K562 (cell line): Measurements from ENCODE around the gene CISD3. TPM values are rescaled to one million over a fixed set of nuclear protein-coding genes. Genes with fewer than 3 reads are reported as not detected.
A peak's percentile ranks its signal among the peaks of the same experiment; 100 is the strongest.

Experiments used
- ATF3 ChIP-seq, 2 experiments: fragments of 450-650 bp in 1 of 2; sonication (generic) in 1 of 2; formaldehyde crosslinking in 1 of 2; IDR thresholded peaks in 1 of 2; conservative IDR thresholded peaks in 1 of 2; 2 replicates each; pipeline versions ENCODE4 v1.6.1 to v1.8.1; 2016 to 2023; ENCODE audit warnings: mild to moderate bottlenecking in 2 of 2, moderate library complexity in 2 of 2, inconsistent platforms in 1 of 2, missing genetic modification reagents in 1 of 2
- BMI1 ChIP-seq: fragments of 150-350 bp; IDR thresholded peaks from 2 replicates; pipeline ENCODE4 v1.6.1; 2014; ENCODE audit warnings: low read length
- CHD7 ChIP-seq: fragments of 200-600 bp; sonication (generic); IDR thresholded peaks from one replicate; pipeline ENCODE4 v1.6.1; 2012; ENCODE audit warnings: mild to moderate bottlenecking, low read depth, low read length, inconsistent platforms
- ELK1 ChIP-seq: sonication (generic); formaldehyde crosslinking; IDR thresholded peaks from 2 replicates; pipeline ENCODE4 v1.8.1; 2022; ENCODE audit warnings: missing genetic modification reagents
- HDAC6 ChIP-seq: IDR thresholded peaks from 2 replicates; pipeline ENCODE4 v1.6.1; 2012; ENCODE audit warnings: low read depth, mild to moderate bottlenecking, control low read depth, inconsistent platforms, low read length, moderate library complexity
- KLF10 ChIP-seq: fragments of 250-450 bp; sonication (Bioruptor Pico); IDR thresholded peaks from 2 replicates; pipeline ENCODE4 v1.6.1; 2021; ENCODE audit warnings: matching md5 sums
- POLR2G ChIP-seq: fragments of 200-400 bp; formaldehyde crosslinking; IDR thresholded peaks from 2 replicates; pipeline ENCODE4 v1.6.1; 2017; ENCODE audit warnings: low read depth, mild to moderate bottlenecking, antibody characterized with exemption, low read length, moderate library complexity
- THRA ChIP-seq: fragments of 450-650 bp; IDR thresholded peaks from 2 replicates; pipeline ENCODE4 v1.6.1; 2017; ENCODE audit warnings: mild to moderate bottlenecking, moderate library complexity
- ZNF124 ChIP-seq: sonication (generic); formaldehyde crosslinking; IDR thresholded peaks from 2 replicates; pipeline ENCODE4 v1.8.1; 2022; ENCODE audit warnings: missing genetic modification reagents
- ZNF707 ChIP-seq: fragments of 250-450 bp; sonication (Bioruptor Pico); conservative IDR thresholded peaks from 2 replicates; pipeline ENCODE4 v1.8.0; 2022; ENCODE audit warnings: inconsistent platforms, mild to moderate bottlenecking, moderate library complexity
- ZNF75A ChIP-seq: fragments of 450-650 bp; formaldehyde crosslinking; IDR thresholded peaks from 2 replicates; pipeline ENCODE4 v1.4.0; 2020; ENCODE audit warnings: mild to moderate bottlenecking
- polyA plus RNA-seq, 8 experiments: library from polyadenylated mRNA; depleted of rRNA in 4 of 8; stranded (reverse) in 5 of 8; unstranded in 3 of 8; fragments of >200 nt; fragmentation: Nextera tagmentation in 2 of 8; fragmentation: Illumina TruSeq in 1 of 8; extraction: Ambion mirVana in 2 of 8; extraction: Trizol in 1 of 8; gene quantifications; 2 replicates each; pipeline versions ENCODE4 v1.2.1 to v1.2.3, GENCODE V29; 2011 to 2014; ENCODE audit warnings: inconsistent platforms in 1 of 8, missing spikeins in 1 of 8
- total RNA-seq, 7 experiments: library from RNA; depleted of rRNA in 6 of 7; stranded (reverse); fragments of >200 nt in 6 of 7; fragmentation: Illumina TruSeq in 2 of 7; extraction: Trizol in 2 of 7; gene quantifications; 2 replicates each; pipeline versions ENCODE4 v1.2.1 to v1.2.3, GENCODE V29; 2011 to 2021; ENCODE audit warnings: low replicate concordance in 1 of 7

Gene CISD3
- total and polyA plus RNA-seq, 9 of the 15 experiments (the other 6 are each of a cell fraction or from before 2014, with no cell fraction given) = 5.0 to 60.7 (median 15.7) TPM

GRCh38 chr17:38749223-38750043 lies 19.3 kb downstream of the CISD3 start (continued):
- no peak for TF ChIP-seq CHD7
- TF ChIP-seq ZNF75A = no peak
- no peak for TF ChIP-seq ZNF707 (CRISPR knock-in tag)
- TF ChIP-seq THRA = no peak
- no peak for TF ChIP-seq KLF10
- no peak for TF ChIP-seq ATF3 (IDR thresholded peaks at IDR 0.05)
- TF ChIP-seq ATF3 (CRISPR knock-in tag; conservative IDR thresholded peaks at IDR 0.05) = 0 out of 2 replicates have a peak, but pooled peaks have one; percentile 40
- TF ChIP-seq BMI1 = no peak
- 0 out of 2 replicates have a peak, but pooled peaks have one; percentile 35 for TF ChIP-seq HDAC6
- TF ChIP-seq POLR2G = peak; percentile 97
- no peak for TF ChIP-seq ELK1
- TF ChIP-seq ZNF124 (CRISPR knock-in tag) = no peak
